PC-3 (cell line): ENCODE data around the gene SEC24B. TPM values are rescaled to one million over a fixed set of nuclear protein-coding genes. Genes with fewer than 3 reads are reported as not detected.
"Not testable (repeated sequence)": the region's sequence is repeated elsewhere in the genome, so short reads cannot be mapped to it uniquely, and the experiment has no call there.

Source experiments
- ATAC-seq: fragments of 200-7000 bp; cut with Tn5 transposase; 2 replicates; pipeline ENCODE4 v1.9.1; 2020; ENCODE audit warnings: mild to moderate bottlenecking, moderate library complexity
- BruUV-seq: library from RNA; stranded (reverse); fragments of 400-500 nt; replicated peaks from 2 replicates; lab custom pipeline; 2021; lab: Mats Ljungman, UMichigan
- CTCF ChIA-PET: fragments of 300-600 bp; sonication (Branson Sonifier 250); formaldehyde crosslinking; loops from one replicate; lab custom pipeline; 2022; ENCODE audit warnings: antibody characterized with exemption; lab: Charles Lee
- POLR2A ChIA-PET: fragments of 300-600 bp; sonication (Branson Sonifier 250); formaldehyde crosslinking; loops from one replicate; lab custom pipeline; 2022; ENCODE audit warnings: antibody characterized with exemption; ENCODE audit not compliant: unreplicated experiment; lab: Charles Lee
- DNase-seq: peaks from one replicate; pipeline ENCODE4 v3.0.0-alpha.2; 2015
- H2AFZ ChIP-seq: fragments of 300-600 bp; sonication (generic); 2 replicates; pipeline ENCODE4 v1.6.0; 2016; ENCODE audit warnings: antibody characterized with exemption, low read length
- H3F3A ChIP-seq: fragments of 300-600 bp; sonication (generic); one replicate; pipeline ENCODE4 v1.6.0; 2017; ENCODE audit warnings: antibody characterized with exemption, low read length, control low read depth, mild to moderate bottlenecking; ENCODE audit not compliant: unreplicated experiment
- H3K27ac ChIP-seq: fragments of 300-600 bp; sonication (generic); 2 replicates; pipeline ENCODE4 v1.5.1; 2016; ENCODE audit warnings: mild to moderate bottlenecking, low read length
- H3K27me3 ChIP-seq: fragments of 300-600 bp; sonication (generic); 2 replicates; pipeline ENCODE4 v1.6.1; 2016; ENCODE audit warnings: low read length, mixed read lengths
- H3K36me3 ChIP-seq: fragments of 300-600 bp; sonication (generic); 2 replicates; pipeline ENCODE4 v1.6.1; 2016; ENCODE audit warnings: low read depth, mixed run types, low read length, mixed read lengths
- H3K4me1 ChIP-seq: fragments of 300-600 bp; sonication (generic); 2 replicates; pipeline ENCODE4 v1.5.1; 2016; ENCODE audit warnings: low read length; ENCODE audit not compliant: insufficient read depth
- H3K4me2 ChIP-seq: fragments of 300-600 bp; sonication (generic); 2 replicates; pipeline ENCODE4 v1.6.0; 2016; ENCODE audit warnings: low read length
- H3K4me3 ChIP-seq: fragments of 300-600 bp; sonication (generic); 2 replicates; pipeline ENCODE4 v1.5.1; 2016; ENCODE audit warnings: mild to moderate bottlenecking, low read length, mixed read lengths
- H3K79me2 ChIP-seq: fragments of 300-600 bp; sonication (generic); 2 replicates; pipeline ENCODE4 v1.6.1; 2017; ENCODE audit warnings: low read length, mixed read lengths
- H3K9ac ChIP-seq: fragments of 300-600 bp; sonication (generic); 2 replicates; pipeline ENCODE4 v1.6.0; 2016; ENCODE audit warnings: mild to moderate bottlenecking, low read length
- H3K9me2 ChIP-seq: fragments of 300-600 bp; sonication (generic); replicated peaks from 2 replicates; pipeline ENCODE4 v1.6.1; 2016; ENCODE audit warnings: mixed run types, low read length, mixed read lengths
- H3K9me3 ChIP-seq: fragments of 300-600 bp; sonication (generic); 2 replicates; pipeline ENCODE4 v1.6.1; 2016; ENCODE audit warnings: low read length, mixed read lengths
- H4K20me1 ChIP-seq: fragments of 300-600 bp; sonication (generic); 2 replicates; pipeline ENCODE4 v1.6.1; 2016; ENCODE audit warnings: low read length, mixed read lengths
- CTCF ChIP-seq: fragments of 300-600 bp; sonication (generic); conservative IDR thresholded peaks from 2 replicates; pipeline ENCODE4 v1.5.1; 2017; ENCODE audit warnings: antibody characterized with exemption, low read depth, mild to moderate bottlenecking, low read length
- EZH2 ChIP-seq: fragments of 300-600 bp; sonication (generic); IDR thresholded peaks from one replicate; pipeline ENCODE4 v1.6.1; 2017; ENCODE audit warnings: antibody characterized with exemption, mild to moderate bottlenecking, low read length; ENCODE audit not compliant: unreplicated experiment
- EZH2phosphoT487 ChIP-seq: fragments of 300-600 bp; sonication (generic); IDR thresholded peaks from 2 replicates; pipeline ENCODE4 v1.6.1; 2018; ENCODE audit warnings: mild to moderate bottlenecking, antibody characterized with exemption, low read length, borderline replicate concordance
- intact Hi-C: fragments of 100-400 bp; cut with micrococcal nuclease; formaldehyde crosslinking; loops from 2 replicates; pipeline ENCODE4 v1.9.0; 2023
- total RNA-seq: library from RNA; depleted of rRNA; stranded (reverse); fragments of >200 nt; gene quantifications from 2 replicates; pipeline ENCODE4 v1.2.3, GENCODE V29; 2014

The SEC24B gene
- total RNA-seq, 1 experiment from 2014 or later, result 11.3 TPM

GRCh38 chr4:109451544-109452273 lies 18.1 kb downstream of the SEC24B start:
- H3K9me3 ChIP-seq, result no peaks in the 10 kb centered on the region
- no peaks in the 10 kb centered on the region for H3K27me3 ChIP-seq
- H3K4me3 ChIP-seq, result no peak overlapping the region
- no peaks in the 10 kb centered on the region for H3F3A ChIP-seq
- H3K4me1 ChIP-seq, result no peaks in the 10 kb centered on the region
- no peak for ATAC-seq
- no peak overlapping the region for H3K27ac ChIP-seq
- H3K4me2 ChIP-seq, result no peak overlapping the region
- DNase-seq, result no peak
- H2AFZ ChIP-seq, result no peak overlapping the region
- 0 out of 2 replicates have a peak, but pooled peaks cover 6% of the 10 kb centered on the region for H4K20me1 ChIP-seq
- H3K79me2 ChIP-seq, result peaks cover 87% of the 10 kb centered on the region
- H3K9me2 ChIP-seq, result no peaks in the 10 kb centered on the region
- POLR2A ChIA-PET, result no interaction called here
- CTCF ChIA-PET, result no interaction called here
- no peak for TF ChIP-seq EZH2
- no peak overlapping the region for H3K9ac ChIP-seq
- peaks cover 10% of the 10 kb centered on the region; the same call in 1 of the 2 replicates for H3K36me3 ChIP-seq
- intact Hi-C loops, result no loop called here
- BruUV-seq, result no TSS peak

- H3K4me2 ChIP-seq, H4K20me1 ChIP-seq, H3K9me3 ChIP-seq, H3K4me1 ChIP-seq, CTCF ChIA-PET, BruUV-seq, H3K9me2 ChIP-seq, H3K4me3 ChIP-seq, H2AFZ ChIP-seq, POLR2A ChIA-PET, intact Hi-C loops, DNase-seq, H3F3A ChIP-seq, H3K27me3 ChIP-seq, H3K9ac ChIP-seq, H3K36me3 ChIP-seq, H3K27ac ChIP-seq, ATAC-seq: not testable (repeated sequence)
- H3K79me2 ChIP-seq, result peaks cover 87% of the 10 kb centered on the region
Measured at GRCh38 chr4:109453110-109453509, 19.5 kb downstream of the SEC24B start.

- Histone ChIP-seq H3F3A (no peaks in the 10 kb centered on the region), H3K9me3 (no peaks in the 10 kb centered on the region), H3K9me2 (no peaks in the 10 kb centered on the region), H3K79me2 (peaks cover 75% of the 10 kb centered on the region), H3K36me3 (peaks cover 8% of the 10 kb centered on the region), H3K27me3 (no peaks in the 10 kb centered on the region), H3K4me1 (no peaks in the 10 kb centered on the region), H3K27ac (no peak overlapping the region), H3K4me3 (no peak overlapping the region), H2AFZ (no peak overlapping the region), H4K20me1 (no peaks in the 10 kb centered on the region), H3K9ac (no peak overlapping the region), H3K4me2 (no peak overlapping the region)
- no TSS peak for BruUV-seq
- POLR2A ChIA-PET, result no interaction called here
- CTCF ChIA-PET, result no interaction called here
- ATAC-seq (no peak), DNase-seq (no peak)
- no peak for TF ChIP-seq EZH2phosphoT487
- TF ChIP-seq EZH2, result no peak
- no peak for TF ChIP-seq CTCF
- intact Hi-C loops, result no loop called here
Measured at GRCh38 chr4:109462297-109462696, 28.7 kb downstream of the SEC24B start.
